Right kidney (tissue), 1 donor: ENCODE results near the gene MCAT.

ENCODE experiments used
- DNase-seq: peaks from one replicate; pipeline ENCODE4 v3.0.0-alpha.2; 2016

MCAT gene

GRCh38 chr22:43173976-43174720 is 30.9 kb upstream of the MCAT start:
- DNase-seq = no peak

- no peak for DNase-seq
These were observed 30.4 kb upstream of the MCAT start for GRCh38 chr22:43173566-43173965.

GRCh38 chr22:43172191-43172590 is 29.0 kb upstream of the MCAT start:
- DNase-seq = no peak

- DNase-seq = no peak
These were observed 28.4 kb upstream of the MCAT start for GRCh38 chr22:43171607-43172006.

- no peak for DNase-seq
These were observed 27.9 kb upstream of the MCAT start for GRCh38 chr22:43171019-43171491.

- no peak for DNase-seq
These were observed 26.9 kb upstream of the MCAT start for GRCh38 chr22:43170131-43170480.

GRCh38 chr22:43169310-43170130 is 26.3 kb upstream of the MCAT start:
- DNase-seq = no peak

GRCh38 chr22:43168471-43169309 is 25.5 kb upstream of the MCAT start:
- no peak for DNase-seq

GRCh38 chr22:43167001-43167589 is 23.9 kb upstream of the MCAT start:
- no peak for DNase-seq

GRCh38 chr22:43166132-43166930 is 23.1 kb upstream of the MCAT start:
- no peak for DNase-seq

- peak; percentile 29 for DNase-seq
These were observed 21.4 kb upstream of the MCAT start for GRCh38 chr22:43164636-43165035.

- no peak for DNase-seq
These were observed 20.1 kb upstream of the MCAT start for GRCh38 chr22:43163241-43163795.

GRCh38 chr22:43162412-43163150 is 19.4 kb upstream of the MCAT start:
- no peak for DNase-seq

GRCh38 chr22:43160497-43161126 is 17.4 kb upstream of the MCAT start:
- DNase-seq = no peak

- no peak for DNase-seq
These were observed 16.4 kb upstream of the MCAT start for GRCh38 chr22:43159484-43160178.

GRCh38 chr22:43158778-43159483 is 15.7 kb upstream of the MCAT start:
- no peak for DNase-seq

- no peak for DNase-seq
These were observed 14.8 kb upstream of the MCAT start for GRCh38 chr22:43157874-43158546.

GRCh38 chr22:43156413-43156812 is 13.2 kb upstream of the MCAT start:
- DNase-seq = no peak
